ENCODE data around the gene PPP2R5D. TPM values are rescaled to one million over a fixed set of nuclear protein-coding genes. Genes with fewer than 3 reads are reported as not detected.

Gene PPP2R5D
- total RNA-seq, 1 donor from 2014 or later = 34.2 TPM

DNA sequence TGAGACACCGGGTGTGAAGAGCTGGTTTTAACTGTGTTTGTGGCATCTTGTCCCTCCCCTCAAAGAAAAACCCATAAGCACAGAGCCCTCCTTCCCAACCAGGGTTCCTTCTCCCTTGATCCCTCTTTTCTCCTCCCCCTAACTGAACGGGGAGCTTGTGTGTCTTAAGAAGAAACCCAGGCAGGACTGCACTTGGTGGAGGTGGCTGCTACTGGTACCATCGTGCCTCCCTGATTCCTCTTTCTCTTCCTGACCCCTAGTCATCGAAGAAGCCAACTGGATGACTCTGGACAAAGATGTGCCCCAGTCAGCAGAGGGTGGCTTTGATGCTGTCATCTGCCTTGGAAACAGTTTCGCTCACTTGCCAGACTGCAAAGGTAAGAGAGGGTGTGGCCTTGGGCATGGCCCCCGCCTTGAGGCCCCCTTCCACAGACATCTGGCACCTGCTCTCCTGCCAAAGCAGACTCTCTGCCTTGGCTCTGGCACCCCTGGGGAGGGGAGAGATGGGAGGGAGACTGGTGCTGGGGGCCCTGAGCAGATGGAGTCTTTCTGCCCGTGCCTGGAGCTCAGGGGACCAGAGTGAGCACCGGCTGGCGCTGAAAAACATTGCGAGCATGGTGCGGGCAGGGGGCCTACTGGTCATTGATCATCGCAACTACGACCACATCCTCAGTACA lies 21.7 kb upstream of the PPP2R5D start:
- DNase-seq (ENCODE audit: missing footprints) (no peak), ATAC-seq (no peak)
- intact Hi-C loops (cut with DNase I) = no loop called here

DNA sequence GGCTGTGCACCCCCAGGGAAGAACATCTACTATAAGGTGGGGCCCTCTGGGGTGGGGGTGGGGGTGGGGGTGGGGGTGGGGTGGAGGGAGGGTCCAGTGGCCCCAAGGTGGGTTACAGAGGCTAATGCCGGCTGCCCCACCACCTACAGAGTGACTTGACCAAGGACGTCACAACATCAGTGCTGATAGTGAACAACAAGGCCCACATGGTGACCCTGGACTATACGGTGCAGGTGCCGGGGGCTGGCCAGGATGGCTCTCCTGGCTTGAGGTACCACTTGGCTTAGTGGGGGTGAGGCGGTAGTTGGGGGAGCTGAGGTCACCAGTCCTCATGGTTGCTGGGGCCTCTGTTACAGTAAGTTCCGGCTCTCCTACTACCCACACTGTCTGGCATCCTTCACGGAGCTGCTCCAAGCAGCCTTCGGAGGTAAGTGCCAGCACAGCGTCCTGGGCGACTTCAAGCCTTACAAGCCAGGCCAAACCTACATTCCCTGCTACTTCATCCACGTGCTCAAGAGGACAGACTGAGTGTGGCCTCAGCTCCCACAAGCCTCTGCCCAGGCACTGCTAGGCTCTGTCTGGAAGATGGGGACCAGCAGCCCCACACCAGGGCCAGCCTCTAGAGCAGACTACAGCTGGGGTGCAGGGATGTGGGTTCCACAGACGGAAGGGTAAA lies 21.1 kb upstream of the PPP2R5D start:
- DNase-seq (ENCODE audit: missing footprints) = no peak
- no peak for ATAC-seq
- intact Hi-C loops (cut with DNase I) = no loop called here

DNA sequence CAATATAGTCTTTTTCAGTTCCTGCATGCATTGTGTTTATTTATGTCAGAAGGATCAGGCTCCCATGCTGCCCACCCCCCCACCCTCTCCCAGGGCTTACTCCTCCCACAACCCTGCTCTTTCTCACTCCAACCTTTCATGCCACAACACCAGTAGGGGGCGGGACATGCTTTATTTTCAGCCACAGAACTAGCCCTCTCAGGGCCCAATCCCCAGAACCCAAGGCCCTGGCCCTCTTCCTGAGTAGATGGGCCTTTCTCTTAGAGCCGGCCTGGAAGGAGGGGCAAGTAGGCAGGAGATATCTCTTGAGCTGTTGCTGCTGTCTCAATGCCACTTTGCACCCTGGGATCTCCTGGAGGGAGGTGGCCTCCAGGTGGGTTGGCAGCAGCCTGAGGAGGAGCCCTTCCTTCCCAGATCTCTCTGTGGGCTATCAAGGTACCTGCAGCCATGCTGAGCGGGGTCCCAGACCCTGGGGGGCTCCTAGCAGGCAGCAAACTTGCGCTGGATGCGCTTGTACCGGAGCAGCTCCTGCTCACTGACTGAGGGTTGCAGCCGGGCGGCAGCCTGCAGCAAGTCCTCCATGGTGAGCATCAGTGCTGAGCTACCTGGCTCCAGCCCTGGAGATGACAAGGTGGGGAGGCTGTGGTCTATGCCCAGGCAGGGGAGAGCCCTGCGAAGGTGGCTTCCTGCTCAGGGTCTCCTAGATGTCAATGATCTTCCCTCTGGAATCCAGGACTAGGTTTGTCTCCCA lies 20.3 kb upstream of the PPP2R5D start:
- DNase-seq (ENCODE audit: missing footprints) = no peak
- intact Hi-C loops (cut with DNase I) = no loop called here
- no peak for ATAC-seq

DNA sequence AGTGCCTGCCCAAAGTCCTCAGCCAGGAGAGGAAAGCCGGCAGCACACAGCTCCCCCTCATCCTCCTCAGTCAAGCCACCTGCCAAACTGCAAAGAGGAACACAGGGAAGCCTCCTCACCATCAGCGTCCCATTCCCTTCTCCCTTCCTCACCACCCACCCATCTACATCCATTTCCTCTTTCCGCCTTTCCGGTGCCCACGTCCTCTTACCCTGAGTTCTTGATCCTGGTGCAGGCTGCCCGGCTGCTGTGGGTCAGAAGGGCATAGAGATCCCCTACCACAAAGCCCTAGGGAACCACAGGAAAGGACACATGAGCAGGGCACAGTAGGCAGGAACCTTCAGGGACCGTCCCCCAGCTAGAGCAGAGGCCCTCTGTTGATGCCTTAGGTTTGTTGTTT lies 17.8 kb upstream of the PPP2R5D start:
- intact Hi-C loops (cut with DNase I) = no loop called here
- DNase-seq (ENCODE audit: missing footprints) (no peak), ATAC-seq (no peak)

DNA sequence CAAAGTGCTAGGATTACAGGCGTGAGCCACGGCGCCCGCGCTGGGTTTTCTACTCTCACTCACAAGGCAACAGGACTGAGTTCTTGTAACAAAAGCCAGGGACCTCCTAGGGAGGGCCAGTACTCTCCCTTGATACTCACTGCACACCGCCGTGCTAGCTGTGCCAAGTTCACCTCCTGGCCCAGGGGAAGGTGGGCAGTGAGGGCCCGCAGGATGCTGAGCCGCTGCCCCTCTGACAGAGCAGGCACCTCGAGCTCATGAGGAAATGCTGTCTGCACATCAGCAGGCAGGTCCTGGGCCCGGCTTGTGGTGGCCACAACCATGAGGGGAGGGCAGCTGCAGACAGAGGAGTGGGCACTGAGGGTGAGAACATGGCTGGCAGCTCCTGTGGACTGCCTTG lies 17.1 kb upstream of the PPP2R5D start:
- no peak for ATAC-seq
- DNase-seq (ENCODE audit: missing footprints) = no peak
- intact Hi-C loops (cut with DNase I) = no loop called here

DNA sequence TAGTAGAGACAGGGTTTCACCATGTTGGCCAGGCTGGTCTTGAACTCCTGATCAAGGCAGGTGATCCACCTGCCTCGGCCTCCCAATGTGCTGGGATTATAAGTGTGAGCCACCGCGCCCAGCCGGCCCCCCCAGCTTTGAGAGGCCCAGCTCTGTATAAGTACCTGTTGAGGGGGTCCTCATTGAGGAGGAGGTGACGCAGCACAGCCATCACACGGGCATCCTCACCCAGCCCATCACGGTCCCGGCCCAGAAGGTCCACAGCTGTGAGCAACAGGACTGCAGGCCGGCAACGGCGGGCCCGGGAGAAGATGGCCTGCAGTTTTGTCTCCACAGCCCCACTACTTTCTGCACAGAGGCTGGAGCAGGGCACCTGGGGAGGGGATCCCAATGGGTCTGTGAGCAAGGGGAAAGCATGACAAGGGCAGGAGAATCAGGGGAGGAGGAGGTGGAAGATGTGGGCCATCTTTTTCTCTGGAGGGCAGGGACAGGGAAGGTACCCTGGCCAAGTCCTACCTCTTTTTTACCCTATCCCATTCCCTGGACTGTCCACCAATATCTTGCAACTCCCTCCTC lies 16.2 kb upstream of the PPP2R5D start:
- no peak for DNase-seq (ENCODE audit: missing footprints)
- no peak for ATAC-seq
- intact Hi-C loops (cut with DNase I) = no loop called here

DNA sequence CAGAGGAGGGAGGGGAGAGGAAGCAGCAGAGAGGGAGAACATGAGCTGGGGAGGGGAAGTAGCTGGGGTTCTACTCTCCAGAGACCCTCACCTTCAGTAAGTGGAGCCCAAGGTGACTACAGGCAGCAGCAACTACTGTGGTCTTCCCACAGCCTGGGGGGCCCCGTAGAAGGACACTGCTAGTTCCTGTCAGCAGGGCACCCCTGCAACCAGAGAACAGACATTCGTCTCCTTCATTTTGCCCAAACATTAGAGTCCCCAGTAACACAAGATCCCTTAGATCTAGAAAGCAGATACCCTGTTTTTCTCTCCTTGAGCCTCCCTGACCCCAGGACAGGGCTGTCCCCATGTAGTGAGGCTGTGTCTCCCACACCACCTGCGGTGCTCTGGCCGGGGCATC lies 15.6 kb upstream of the PPP2R5D start:
- no peak for ATAC-seq
- DNase-seq (ENCODE audit: missing footprints) = no peak
- intact Hi-C loops (cut with DNase I) = no loop called here

DNA sequence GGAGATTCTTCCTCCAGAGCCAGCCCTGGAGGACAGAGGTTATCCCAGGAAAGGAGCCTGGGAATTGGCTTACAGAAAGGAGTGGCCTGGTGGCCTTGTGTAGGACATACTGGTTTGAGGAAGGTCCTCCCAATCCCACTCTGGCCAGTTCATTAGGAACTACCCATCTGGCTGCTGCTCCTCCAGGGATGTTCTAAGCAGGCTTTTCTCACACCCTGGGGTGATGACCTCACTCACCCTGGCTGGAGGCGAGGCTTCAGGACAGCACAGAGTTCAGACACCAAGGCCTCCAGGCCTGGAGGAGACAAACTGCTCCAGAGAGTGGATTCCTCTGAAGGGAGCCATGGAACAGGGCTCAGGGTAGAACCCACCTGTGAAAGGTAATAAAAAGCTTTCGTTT lies 14.9 kb upstream of the PPP2R5D start:
- intact Hi-C loops (cut with DNase I) = no loop called here
- ATAC-seq (no peak), DNase-seq (ENCODE audit: missing footprints) (no peak)

DNA sequence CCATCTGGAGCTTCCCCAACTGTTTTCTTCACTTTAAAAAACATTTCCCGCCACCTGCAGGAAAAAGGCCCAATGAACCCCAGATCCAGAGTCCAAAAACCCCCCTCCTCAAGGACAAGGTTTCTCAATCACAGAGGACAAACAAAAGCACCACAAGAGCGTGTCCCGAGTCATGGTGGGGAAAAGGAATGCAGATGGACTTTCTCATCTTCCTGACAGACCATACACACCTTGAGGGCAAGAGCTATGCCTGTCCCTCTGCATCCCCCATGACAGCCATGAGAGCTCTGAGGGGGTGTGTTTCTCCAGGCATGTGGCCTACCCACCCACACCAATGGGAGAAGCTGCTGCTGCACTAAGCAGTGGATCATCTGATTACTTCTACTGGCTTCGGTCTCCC lies 14.4 kb upstream of the PPP2R5D start:
- no peak for ATAC-seq
- DNase-seq (ENCODE audit: missing footprints) = no peak
- intact Hi-C loops (cut with DNase I) = no loop called here

DNA sequence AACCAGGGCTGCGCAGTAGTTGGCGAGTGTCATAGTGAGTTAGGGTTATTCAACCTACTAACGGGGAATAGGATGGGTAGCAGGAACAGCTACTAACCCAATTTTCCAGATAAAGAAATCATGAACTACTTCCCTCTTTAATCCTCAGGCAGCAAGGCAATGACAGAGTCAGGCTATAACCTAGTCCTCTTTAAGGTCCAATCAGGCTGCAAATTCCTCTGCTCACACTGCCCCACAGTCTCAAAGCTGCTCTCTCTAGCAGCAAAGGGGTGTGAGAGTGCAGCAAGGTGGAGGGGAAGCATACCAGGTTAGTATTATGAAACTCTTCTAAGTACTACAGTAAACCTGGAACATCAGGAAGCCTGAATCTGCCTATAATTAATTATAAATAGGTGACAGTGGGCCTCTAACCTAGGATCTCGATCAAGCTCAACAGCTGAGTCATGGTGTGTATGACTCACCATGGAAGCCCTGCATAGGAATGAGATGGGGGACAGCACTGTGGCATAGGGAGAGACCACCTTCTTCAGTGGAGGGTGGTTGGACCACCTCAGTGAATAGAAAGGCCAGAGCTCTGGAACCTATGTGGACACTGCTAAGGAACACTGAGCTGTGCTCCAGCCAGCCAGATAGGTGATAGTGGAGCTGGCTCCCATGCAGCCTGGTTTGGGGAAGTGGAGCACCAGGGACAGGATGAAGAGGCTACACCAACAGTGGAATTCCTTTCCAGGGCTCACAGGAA lies 13.3 kb upstream of the PPP2R5D start:
- DNase-seq (ENCODE audit: missing footprints) = no peak
- intact Hi-C loops (cut with DNase I) = no loop called here

DNA sequence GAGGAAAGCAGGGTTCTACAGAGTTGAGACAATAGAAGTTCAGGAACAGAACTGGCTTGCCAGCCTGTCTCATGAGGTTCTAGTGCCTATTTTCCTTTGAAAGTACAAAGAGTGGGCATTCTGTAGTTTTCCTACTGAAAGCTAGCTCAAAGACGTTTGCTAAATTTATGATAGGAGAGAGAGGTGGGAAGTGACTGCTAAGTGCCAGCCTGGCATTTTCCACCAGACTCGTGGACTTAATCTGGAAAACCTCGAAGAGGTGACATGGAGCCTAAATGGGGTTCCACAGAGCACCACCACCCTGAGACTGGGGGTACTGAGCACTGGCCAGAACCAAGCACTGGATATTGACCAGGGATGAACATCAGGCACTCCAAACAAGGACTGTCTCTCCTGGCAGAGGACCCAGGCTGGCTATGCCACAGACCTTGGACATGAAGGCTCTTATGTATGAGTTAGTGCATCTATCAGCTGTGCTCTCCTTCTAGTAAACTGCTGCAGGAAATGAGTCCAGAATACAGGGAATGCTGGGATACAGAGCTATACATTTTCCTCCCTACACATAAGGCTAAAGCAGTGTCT lies 12.5 kb upstream of the PPP2R5D start:
- ATAC-seq (no peak), DNase-seq (ENCODE audit: missing footprints) (no peak)
- intact Hi-C loops (cut with DNase I) = no loop called here

More for the DNA sequence above, 13.3 kb upstream of the PPP2R5D start:
- no peak for ATAC-seq

DNA sequence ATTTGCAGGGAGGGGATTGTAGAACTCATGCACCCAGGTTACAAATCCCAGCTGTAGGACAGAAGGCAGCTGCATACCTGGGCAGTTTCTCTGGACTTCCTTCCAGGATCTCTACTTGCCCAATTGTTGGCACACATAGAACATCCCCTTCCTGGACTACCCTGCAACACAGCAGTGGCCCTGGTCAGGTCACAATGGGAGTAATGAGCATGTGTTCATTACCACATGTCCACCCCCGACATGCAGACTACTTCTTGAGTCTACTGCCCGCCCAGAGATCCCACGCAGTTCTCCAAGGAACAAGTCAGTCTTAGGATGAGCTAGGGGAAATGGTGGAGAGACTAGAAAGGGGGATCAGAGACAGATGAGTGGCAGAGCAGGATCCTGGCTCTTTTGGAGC lies 10.4 kb upstream of the PPP2R5D start:
- ATAC-seq = no peak
- intact Hi-C loops (cut with DNase I) = no loop called here

DNA sequence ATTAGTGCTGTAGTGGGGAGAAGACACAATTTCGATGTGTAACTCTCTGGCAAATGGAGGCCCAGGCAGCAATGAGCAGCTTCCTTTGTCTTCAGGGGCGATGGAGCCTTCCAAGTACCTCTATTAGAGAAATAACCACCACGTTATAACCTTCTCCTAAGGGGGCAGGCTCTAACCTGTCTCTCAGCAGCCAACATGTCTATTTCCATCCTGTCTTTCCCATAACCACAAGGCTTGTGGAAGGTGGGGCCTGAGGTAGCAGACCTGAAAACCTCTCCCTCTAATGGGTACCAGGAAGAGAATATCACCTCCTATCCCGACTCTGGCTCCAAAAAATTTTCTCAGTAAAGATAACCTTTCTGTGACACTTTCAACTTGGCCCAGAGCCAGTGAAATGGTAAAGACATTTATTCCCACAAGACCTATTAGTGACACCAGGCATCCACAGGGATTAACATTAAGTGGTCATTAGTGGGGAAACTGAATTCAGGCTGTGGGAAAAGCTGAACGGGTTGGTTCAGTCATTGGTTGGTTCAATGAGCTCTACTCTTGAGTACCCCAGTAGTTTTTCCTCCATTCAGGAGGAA lies 9.4 kb upstream of the PPP2R5D start:
- ATAC-seq = no peak
- intact Hi-C loops (cut with DNase I) = no loop called here
- no peak for DNase-seq (ENCODE audit: missing footprints)

More for the DNA sequence above, 10.4 kb upstream of the PPP2R5D start:
- no peak for DNase-seq (ENCODE audit: missing footprints)

DNA sequence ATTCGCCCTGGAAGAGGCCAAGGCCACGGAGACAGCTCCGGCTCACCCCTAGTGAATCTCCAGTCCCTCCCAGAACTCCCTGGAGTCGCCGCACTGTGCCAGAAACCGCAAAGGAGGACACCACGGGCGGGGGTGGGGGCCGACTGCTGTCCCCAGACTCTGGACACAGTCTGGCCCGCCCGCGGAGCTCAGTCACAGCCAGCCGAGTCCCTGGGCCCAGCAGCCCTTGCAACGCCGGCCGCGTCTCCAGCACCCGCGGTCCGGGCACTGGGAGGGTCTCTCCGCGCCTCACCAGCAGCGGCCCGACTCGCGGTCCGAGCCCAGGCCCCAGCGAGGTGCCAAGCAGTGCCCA lies 5.9 kb upstream of the PPP2R5D start:
- intact Hi-C loops (cut with DNase I) = no loop called here
- ATAC-seq = peak; percentile 7
- no peak for DNase-seq (ENCODE audit: missing footprints)

DNA sequence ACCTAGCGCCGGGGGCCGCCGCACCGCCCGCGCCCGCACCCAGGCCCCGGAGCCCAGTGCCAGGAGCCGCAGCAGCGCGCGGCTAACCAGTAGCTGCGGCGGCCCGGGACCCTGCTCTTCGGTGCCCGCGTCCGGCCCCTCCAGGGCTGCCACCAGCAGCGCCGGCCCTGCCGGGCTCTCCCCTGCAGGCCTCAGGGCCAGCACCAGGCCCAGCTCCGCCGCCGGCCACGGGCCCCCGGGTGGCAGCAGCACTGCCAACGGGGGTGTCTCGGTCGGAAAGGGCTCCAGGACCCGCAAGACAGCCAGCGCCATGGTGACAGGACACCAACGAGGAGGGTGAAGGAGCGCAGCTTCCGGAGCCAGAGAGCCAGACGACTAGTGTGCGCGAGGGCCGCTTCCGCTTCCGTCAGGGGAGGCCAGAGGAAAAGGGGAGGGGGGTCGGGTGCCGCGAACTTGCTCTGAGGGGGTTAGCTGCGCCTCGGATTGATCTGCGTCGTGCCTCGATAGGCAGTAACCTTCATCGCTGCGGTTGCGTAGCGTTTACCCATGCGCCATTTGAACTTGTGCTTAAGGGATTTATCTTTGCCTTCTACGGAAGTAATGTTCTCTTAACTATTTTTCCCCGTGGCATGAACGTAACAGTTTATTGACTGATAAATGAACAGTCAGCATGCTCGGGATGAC lies 5.4 kb upstream of the PPP2R5D start, which contains the start of gene PEX6:
Gene PEX6 (minus strand): TSS at position 343 of the 684 bp plus-strand sequence. CDS start 31 bp downstream, at position 312.
- peak; percentile 97 for DNase-seq (ENCODE audit: missing footprints)
- intact Hi-C loops (cut with DNase I) = no loop called here
- peak; percentile 97 for ATAC-seq

DNA sequence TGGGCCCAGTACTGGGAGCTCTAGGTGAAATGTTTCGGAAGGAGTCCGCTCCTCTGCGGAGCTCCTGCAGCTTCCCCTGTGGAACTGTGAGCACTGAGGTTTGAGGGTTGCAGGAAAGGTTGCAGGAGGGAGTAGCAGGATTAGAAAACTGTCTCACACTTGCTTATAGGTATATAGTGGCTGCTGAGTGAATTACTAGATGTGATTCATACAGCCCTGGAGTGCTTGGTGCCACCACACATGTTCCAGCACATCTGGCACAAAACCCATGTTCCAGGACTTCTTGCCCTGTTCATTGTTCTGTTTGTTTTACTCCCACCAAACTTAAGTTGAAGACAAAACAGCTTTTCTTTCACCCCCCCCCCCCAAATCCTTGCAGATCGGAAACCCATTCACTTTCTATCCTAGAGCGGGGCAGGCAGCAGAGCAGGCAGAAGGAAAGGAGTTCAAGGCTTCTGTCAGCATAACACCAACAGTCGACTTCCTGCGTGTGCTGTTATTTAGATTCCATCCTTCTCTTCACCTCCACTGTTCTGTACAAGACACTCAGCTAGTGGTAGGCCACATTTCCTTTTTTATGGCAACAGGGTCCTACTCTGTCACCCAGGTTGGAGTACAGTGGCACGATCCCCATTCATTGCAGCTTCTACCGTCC lies 4.7 kb upstream of the PPP2R5D start:
- ATAC-seq (no peak), DNase-seq (ENCODE audit: missing footprints) (no peak)
- intact Hi-C loops (cut with DNase I) = loop anchor here (5.0 kb wide), 2 partner anchors 52 to 77 kb away; partner anchors contain the start of gene CNPY3

DNA sequence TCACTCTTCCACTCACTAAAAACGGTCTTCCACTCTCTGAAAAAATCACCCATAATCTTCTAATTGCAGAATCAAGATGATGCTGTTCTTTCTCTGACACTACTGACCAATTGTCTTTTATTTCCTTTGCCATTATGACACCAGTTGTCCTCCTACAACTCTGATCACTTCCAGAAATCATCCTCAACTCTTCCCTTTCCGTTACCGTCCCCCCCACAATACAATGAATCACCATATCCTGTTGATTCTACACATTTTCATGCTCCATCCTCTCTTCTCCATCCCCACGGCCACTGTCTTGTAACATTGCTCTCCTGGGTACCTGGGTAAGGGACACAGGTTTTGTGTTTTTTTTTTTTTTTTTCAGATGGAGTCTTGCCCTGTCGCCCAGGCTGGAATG lies 2.5 kb upstream of the PPP2R5D start:
- intact Hi-C loops (cut with DNase I) = loop anchor here (5.0 kb wide), 2 partner anchors 55 to 80 kb away; partner anchors contain the start of gene CNPY3
- DNase-seq (ENCODE audit: missing footprints) = no peak
- no peak for ATAC-seq
